GM23338 (cell line): ENCODE results near the gene KCNB1. TPM values are rescaled to one million over a fixed set of nuclear protein-coding genes. Genes with fewer than 3 reads are reported as not detected.

ENCODE experiments used
- ATAC-seq: fragments of 200-7000 bp; cut with Tn5 transposase; 3 replicates; pipeline ENCODE4 v1.9.1; 2020
- DNase-seq: peaks from one replicate; pipeline ENCODE4 v3.0.0-alpha.2; 2015; ENCODE audit warnings: low spot score
- H2AFZ ChIP-seq: fragments of 200-600 bp; sonication (generic); 2 replicates; pipeline ENCODE4 v1.8.0; 2016; ENCODE audit warnings: antibody characterized with exemption, mild to moderate bottlenecking, moderate library complexity
- H3F3A ChIP-seq: fragments of 200-600 bp; sonication (generic); replicated peaks from 2 replicates; pipeline ENCODE4 v1.8.0; 2017; ENCODE audit warnings: antibody characterized with exemption, mixed run types, low read depth
- H3K27ac ChIP-seq: fragments of 200-600 bp; sonication (generic); 2 replicates; pipeline ENCODE4 v1.6.1; 2016; ENCODE audit warnings: low read depth
- H3K27me3 ChIP-seq: fragments of 200-600 bp; sonication (generic); 2 replicates; pipeline ENCODE4 v1.8.0; 2016; ENCODE audit warnings: mild to moderate bottlenecking, mixed run types, moderate library complexity; ENCODE audit not compliant: insufficient read depth
- H3K36me3 ChIP-seq: fragments of 200-600 bp; sonication (generic); 2 replicates; pipeline ENCODE4 v1.8.0; 2016; ENCODE audit warnings: mild to moderate bottlenecking; ENCODE audit not compliant: insufficient read depth
- H3K4me1 ChIP-seq: fragments of 200-600 bp; sonication (generic); 2 replicates; pipeline ENCODE4 v1.8.0; 2016; ENCODE audit warnings: mild to moderate bottlenecking, moderate library complexity; ENCODE audit not compliant: insufficient read depth
- H3K4me2 ChIP-seq: fragments of 200-600 bp; sonication (generic); 2 replicates; pipeline ENCODE4 v1.7.1; 2017; ENCODE audit warnings: mixed run types
- H3K4me3 ChIP-seq: fragments of 200-600 bp; sonication (generic); 2 replicates; pipeline ENCODE4 v1.6.1; 2016; ENCODE audit warnings: mixed run types
- H3K79me2 ChIP-seq: fragments of 200-600 bp; sonication (generic); replicated peaks from 2 replicates; pipeline ENCODE4 v1.8.0; 2017; ENCODE audit warnings: mild to moderate bottlenecking; ENCODE audit not compliant: insufficient read depth
- H3K9me2 ChIP-seq: fragments of 200-600 bp; sonication (generic); 2 replicates; pipeline ENCODE4 v1.8.0; 2017; ENCODE audit not compliant: insufficient read depth
- H4K20me1 ChIP-seq: fragments of 200-600 bp; sonication (generic); replicated peaks from 2 replicates; pipeline ENCODE4 v1.8.0; 2017; ENCODE audit warnings: mild to moderate bottlenecking; ENCODE audit not compliant: insufficient read depth
- H3K27ac Mint-ChIP-seq: 2 replicates; pipeline ENCODE4 v1.8.0; 2020; ENCODE audit warnings: inconsistent platforms, mild to moderate bottlenecking, moderate library complexity, mixed read lengths
- H3K27me3 Mint-ChIP-seq: 3 replicates; pipeline ENCODE4 v1.8.0; 2022; ENCODE audit warnings: low read depth, mild to moderate bottlenecking, moderate library complexity, mixed read lengths, inconsistent platforms; ENCODE audit not compliant: insufficient read depth, poor library complexity
- H3K36me3 Mint-ChIP-seq: 3 replicates; pipeline ENCODE4 v1.8.0; 2021; ENCODE audit warnings: low read depth, mild to moderate bottlenecking, inconsistent platforms, moderate library complexity, mixed read lengths
- H3K4me1 Mint-ChIP-seq: 3 replicates; pipeline ENCODE4 v1.8.0; 2020; ENCODE audit warnings: mild to moderate bottlenecking, inconsistent platforms, mixed read lengths
- H3K4me3 Mint-ChIP-seq: 3 replicates; pipeline ENCODE4 v1.8.0; 2021; ENCODE audit warnings: moderate library complexity, mild to moderate bottlenecking, inconsistent platforms, mixed read lengths
- H3K9me3 Mint-ChIP-seq: 3 replicates; pipeline ENCODE4 v1.8.0; 2020; ENCODE audit warnings: moderate library complexity, mild to moderate bottlenecking, inconsistent platforms, mixed read lengths
- CREB1 ChIP-seq: fragments of 250-450 bp; sonication (Bioruptor Pico); IDR thresholded peaks from 2 replicates; pipeline ENCODE4 v1.5.0; 2020; ENCODE audit warnings: low read depth, mild to moderate bottlenecking, moderate library complexity
- EZH2 ChIP-seq: fragments of 200-600 bp; sonication (generic); IDR thresholded peaks from one replicate; pipeline ENCODE4 v1.8.0; 2017; ENCODE audit warnings: antibody characterized with exemption, mild to moderate bottlenecking, low read depth; ENCODE audit not compliant: unreplicated experiment
- EZH2phosphoT487 ChIP-seq: fragments of 200-600 bp; sonication (generic); IDR thresholded peaks from one replicate; pipeline ENCODE4 v1.8.1; 2018; ENCODE audit warnings: antibody characterized with exemption; ENCODE audit not compliant: unreplicated experiment
- JUNB ChIP-seq: IDR thresholded peaks from one replicate; pipeline ENCODE4 v1.6.1; 2016; ENCODE audit warnings: antibody characterized with exemption; ENCODE audit not compliant: unreplicated experiment
- NANOG ChIP-seq: IDR thresholded peaks from 2 replicates; pipeline ENCODE4 v1.6.1; 2016; ENCODE audit warnings: antibody characterized with exemption, borderline replicate concordance
- POLR2AphosphoS5 ChIP-seq: IDR thresholded peaks from 2 replicates; pipeline ENCODE4 v1.6.1; 2016; ENCODE audit warnings: antibody characterized with exemption, low read depth
- STAT1 ChIP-seq: IDR thresholded peaks from one replicate; pipeline ENCODE4 v1.6.1; 2016; ENCODE audit warnings: antibody characterized with exemption; ENCODE audit not compliant: unreplicated experiment
- ZNF114 ChIP-seq: fragments of 250-450 bp; sonication (Bioruptor Pico); IDR thresholded peaks from 2 replicates; pipeline ENCODE4 v1.5.0; 2020; ENCODE audit warnings: mild to moderate bottlenecking, moderate library complexity
- ZNF331 ChIP-seq: fragments of 250-450 bp; sonication (Bioruptor Pico); IDR thresholded peaks from 2 replicates; pipeline ENCODE4 v1.5.0; 2020; ENCODE audit warnings: low read depth, mild to moderate bottlenecking, moderate library complexity
- polyA plus RNA-seq: library from polyadenylated mRNA; unstranded; fragments of >200 nt; fragmentation: Nextera tagmentation; extraction: Ambion mirVana; gene quantifications from 2 replicates; pipeline ENCODE4 v1.2.1, GENCODE V29; 2016
- total RNA-seq: library from RNA; depleted of rRNA; stranded (reverse); fragments of >200 nt; shearing (Covaris generic); gene quantifications from 2 replicates; pipeline ENCODE4 v1.2.3, GENCODE V29; 2014
- TF ChIP-seq, protein P1 (sequence below), 2 experiments: fragments of 200-600 bp in 1 of 2; sonication (generic) in 1 of 2; conservative IDR thresholded peaks; 2 replicates each; pipeline versions ENCODE4 v1.5.1 to v1.6.1; 2016 to 2017; ENCODE audit warnings: antibody characterized with exemption in 2 of 2, low read depth in 2 of 2, mild to moderate bottlenecking in 2 of 2, moderate library complexity in 1 of 2
- TF ChIP-seq, protein P2 (sequence below): IDR thresholded peaks from one replicate; pipeline ENCODE4 v1.6.1; 2018; ENCODE audit warnings: antibody characterized with exemption; ENCODE audit not compliant: unreplicated experiment
- TF ChIP-seq, protein P3 (sequence below): fragments of 250-450 bp; sonication (Bioruptor Pico); IDR thresholded peaks from 2 replicates; pipeline ENCODE4 v1.5.0; 2020; ENCODE audit warnings: mild to moderate bottlenecking, moderate library complexity
- TF ChIP-seq, protein P4 (sequence below): IDR thresholded peaks from 2 replicates; pipeline ENCODE4 v1.6.1; 2016; ENCODE audit warnings: antibody characterized with exemption

KCNB1 gene
- total and polyA plus RNA-seq, 2 experiments from 2014 or later, result 0.28 to 0.29 TPM

DNA sequence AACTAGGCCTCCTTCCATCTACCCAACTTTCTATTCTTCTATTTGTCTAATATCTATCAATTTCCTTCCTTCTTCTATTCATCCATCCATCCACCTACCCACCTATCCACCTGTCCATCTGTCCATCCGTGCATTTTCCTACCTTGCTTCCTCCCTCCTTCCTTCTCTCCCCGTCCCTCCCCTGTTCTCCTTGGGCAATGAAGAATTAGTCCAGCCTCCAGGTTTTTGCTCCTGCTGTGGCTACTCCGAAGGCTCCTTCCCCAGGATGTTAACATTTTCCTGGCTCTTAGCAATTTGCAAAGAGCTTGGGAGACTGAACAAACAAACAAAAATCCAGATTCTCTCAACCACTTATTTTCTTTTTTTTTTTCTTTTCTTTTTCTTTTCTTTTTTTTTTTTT is 81.6 kb downstream of the KCNB1 start (continued):
- TF ChIP-seq, protein P1, sequence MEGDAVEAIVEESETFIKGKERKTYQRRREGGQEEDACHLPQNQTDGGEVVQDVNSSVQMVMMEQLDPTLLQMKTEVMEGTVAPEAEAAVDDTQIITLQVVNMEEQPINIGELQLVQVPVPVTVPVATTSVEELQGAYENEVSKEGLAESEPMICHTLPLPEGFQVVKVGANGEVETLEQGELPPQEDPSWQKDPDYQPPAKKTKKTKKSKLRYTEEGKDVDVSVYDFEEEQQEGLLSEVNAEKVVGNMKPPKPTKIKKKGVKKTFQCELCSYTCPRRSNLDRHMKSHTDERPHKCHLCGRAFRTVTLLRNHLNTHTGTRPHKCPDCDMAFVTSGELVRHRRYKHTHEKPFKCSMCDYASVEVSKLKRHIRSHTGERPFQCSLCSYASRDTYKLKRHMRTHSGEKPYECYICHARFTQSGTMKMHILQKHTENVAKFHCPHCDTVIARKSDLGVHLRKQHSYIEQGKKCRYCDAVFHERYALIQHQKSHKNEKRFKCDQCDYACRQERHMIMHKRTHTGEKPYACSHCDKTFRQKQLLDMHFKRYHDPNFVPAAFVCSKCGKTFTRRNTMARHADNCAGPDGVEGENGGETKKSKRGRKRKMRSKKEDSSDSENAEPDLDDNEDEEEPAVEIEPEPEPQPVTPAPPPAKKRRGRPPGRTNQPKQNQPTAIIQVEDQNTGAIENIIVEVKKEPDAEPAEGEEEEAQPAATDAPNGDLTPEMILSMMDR (conservative IDR thresholded peaks at IDR 0.05; ENCODE audit: low read depth in 2 of 2), result no peak
- TF ChIP-seq CREB1 (no peak), NANOG (no peak), STAT1 (no peak), POLR2AphosphoS5 (no peak), ZNF331 (CRISPR knock-in tag) (no peak), ZNF114 (CRISPR knock-in tag) (no peak)

DNA sequence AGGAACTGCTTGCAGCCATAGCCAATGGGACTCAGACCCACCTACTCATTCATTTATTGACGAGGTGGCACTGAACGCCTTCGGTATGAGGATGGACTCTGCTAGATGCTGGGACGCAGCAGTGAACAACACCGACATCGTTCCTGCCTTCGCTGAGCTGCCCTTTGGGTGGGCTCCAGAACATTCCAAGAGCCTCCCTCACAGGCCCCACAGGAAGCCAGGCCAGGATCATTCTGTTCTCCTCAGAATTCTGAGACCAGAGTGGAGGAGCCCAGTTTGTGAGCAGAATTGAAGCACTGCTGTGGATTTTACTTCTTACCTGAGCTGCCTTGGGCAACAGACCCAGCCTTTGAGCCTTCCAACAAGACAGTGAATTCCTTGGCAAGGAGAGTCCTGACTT is 82.1 kb downstream of the KCNB1 start:
- H2AFZ ChIP-seq, result no peak overlapping the region
- TF ChIP-seq JUNB, result no peak
- TF ChIP-seq POLR2AphosphoS5, result no peak
- TF ChIP-seq STAT1, result no peak
- TF ChIP-seq, protein P2, sequence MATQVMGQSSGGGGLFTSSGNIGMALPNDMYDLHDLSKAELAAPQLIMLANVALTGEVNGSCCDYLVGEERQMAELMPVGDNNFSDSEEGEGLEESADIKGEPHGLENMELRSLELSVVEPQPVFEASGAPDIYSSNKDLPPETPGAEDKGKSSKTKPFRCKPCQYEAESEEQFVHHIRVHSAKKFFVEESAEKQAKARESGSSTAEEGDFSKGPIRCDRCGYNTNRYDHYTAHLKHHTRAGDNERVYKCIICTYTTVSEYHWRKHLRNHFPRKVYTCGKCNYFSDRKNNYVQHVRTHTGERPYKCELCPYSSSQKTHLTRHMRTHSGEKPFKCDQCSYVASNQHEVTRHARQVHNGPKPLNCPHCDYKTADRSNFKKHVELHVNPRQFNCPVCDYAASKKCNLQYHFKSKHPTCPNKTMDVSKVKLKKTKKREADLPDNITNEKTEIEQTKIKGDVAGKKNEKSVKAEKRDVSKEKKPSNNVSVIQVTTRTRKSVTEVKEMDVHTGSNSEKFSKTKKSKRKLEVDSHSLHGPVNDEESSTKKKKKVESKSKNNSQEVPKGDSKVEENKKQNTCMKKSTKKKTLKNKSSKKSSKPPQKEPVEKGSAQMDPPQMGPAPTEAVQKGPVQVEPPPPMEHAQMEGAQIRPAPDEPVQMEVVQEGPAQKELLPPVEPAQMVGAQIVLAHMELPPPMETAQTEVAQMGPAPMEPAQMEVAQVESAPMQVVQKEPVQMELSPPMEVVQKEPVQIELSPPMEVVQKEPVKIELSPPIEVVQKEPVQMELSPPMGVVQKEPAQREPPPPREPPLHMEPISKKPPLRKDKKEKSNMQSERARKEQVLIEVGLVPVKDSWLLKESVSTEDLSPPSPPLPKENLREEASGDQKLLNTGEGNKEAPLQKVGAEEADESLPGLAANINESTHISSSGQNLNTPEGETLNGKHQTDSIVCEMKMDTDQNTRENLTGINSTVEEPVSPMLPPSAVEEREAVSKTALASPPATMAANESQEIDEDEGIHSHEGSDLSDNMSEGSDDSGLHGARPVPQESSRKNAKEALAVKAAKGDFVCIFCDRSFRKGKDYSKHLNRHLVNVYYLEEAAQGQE, result no peak
- no peak for TF ChIP-seq CREB1
- TF ChIP-seq, protein P3, sequence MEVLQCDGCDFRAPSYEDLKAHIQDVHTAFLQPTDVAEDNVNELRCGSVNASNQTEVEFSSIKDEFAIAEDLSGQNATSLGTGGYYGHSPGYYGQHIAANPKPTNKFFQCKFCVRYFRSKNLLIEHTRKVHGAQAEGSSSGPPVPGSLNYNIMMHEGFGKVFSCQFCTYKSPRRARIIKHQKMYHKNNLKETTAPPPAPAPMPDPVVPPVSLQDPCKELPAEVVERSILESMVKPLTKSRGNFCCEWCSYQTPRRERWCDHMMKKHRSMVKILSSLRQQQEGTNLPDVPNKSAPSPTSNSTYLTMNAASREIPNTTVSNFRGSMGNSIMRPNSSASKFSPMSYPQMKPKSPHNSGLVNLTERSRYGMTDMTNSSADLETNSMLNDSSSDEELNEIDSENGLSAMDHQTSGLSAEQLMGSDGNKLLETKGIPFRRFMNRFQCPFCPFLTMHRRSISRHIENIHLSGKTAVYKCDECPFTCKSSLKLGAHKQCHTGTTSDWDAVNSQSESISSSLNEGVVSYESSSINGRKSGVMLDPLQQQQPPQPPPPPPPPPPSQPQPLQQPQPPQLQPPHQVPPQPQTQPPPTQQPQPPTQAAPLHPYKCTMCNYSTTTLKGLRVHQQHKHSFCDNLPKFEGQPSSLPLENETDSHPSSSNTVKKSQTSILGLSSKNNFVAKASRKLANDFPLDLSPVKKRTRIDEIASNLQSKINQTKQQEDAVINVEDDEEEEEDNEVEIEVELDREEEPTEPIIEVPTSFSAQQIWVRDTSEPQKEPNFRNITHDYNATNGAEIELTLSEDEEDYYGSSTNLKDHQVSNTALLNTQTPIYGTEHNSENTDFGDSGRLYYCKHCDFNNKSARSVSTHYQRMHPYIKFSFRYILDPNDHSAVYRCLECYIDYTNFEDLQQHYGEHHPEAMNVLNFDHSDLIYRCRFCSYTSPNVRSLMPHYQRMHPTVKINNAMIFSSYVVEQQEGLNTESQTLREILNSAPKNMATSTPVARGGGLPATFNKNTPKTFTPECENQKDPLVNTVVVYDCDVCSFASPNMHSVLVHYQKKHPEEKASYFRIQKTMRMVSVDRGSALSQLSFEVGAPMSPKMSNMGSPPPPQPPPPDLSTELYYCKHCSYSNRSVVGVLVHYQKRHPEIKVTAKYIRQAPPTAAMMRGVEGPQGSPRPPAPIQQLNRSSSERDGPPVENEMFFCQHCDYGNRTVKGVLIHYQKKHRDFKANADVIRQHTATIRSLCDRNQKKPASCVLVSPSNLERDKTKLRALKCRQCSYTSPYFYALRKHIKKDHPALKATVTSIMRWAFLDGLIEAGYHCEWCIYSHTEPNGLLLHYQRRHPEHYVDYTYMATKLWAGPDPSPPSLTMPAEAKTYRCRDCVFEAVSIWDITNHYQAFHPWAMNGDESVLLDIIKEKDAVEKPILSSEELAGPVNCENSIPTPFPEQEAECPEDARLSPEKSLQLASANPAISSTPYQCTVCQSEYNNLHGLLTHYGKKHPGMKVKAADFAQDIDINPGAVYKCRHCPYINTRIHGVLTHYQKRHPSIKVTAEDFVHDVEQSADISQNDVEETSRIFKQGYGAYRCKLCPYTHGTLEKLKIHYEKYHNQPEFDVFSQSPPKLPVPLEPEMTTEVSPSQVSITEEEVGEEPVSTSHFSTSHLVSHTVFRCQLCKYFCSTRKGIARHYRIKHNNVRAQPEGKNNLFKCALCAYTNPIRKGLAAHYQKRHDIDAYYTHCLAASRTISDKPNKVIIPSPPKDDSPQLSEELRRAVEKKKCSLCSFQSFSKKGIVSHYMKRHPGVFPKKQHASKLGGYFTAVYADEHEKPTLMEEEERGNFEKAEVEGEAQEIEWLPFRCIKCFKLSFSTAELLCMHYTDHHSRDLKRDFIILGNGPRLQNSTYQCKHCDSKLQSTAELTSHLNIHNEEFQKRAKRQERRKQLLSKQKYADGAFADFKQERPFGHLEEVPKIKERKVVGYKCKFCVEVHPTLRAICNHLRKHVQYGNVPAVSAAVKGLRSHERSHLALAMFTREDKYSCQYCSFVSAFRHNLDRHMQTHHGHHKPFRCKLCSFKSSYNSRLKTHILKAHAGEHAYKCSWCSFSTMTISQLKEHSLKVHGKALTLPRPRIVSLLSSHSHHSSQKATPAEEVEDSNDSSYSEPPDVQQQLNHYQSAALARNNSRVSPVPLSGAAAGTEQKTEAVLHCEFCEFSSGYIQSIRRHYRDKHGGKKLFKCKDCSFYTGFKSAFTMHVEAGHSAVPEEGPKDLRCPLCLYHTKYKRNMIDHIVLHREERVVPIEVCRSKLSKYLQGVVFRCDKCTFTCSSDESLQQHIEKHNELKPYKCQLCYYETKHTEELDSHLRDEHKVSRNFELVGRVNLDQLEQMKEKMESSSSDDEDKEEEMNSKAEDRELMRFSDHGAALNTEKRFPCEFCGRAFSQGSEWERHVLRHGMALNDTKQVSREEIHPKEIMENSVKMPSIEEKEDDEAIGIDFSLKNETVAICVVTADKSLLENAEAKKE (CRISPR knock-in tag), result no peak
- TF ChIP-seq NANOG, result no peak
- no peak for TF ChIP-seq EZH2
- no peak for TF ChIP-seq EZH2phosphoT487
- no peak for TF ChIP-seq ZNF114 (CRISPR knock-in tag)
- no peak for TF ChIP-seq ZNF331 (CRISPR knock-in tag)
- TF ChIP-seq, protein P4, sequence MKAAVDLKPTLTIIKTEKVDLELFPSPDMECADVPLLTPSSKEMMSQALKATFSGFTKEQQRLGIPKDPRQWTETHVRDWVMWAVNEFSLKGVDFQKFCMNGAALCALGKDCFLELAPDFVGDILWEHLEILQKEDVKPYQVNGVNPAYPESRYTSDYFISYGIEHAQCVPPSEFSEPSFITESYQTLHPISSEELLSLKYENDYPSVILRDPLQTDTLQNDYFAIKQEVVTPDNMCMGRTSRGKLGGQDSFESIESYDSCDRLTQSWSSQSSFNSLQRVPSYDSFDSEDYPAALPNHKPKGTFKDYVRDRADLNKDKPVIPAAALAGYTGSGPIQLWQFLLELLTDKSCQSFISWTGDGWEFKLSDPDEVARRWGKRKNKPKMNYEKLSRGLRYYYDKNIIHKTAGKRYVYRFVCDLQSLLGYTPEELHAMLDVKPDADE, result no peak

More for the DNA sequence above, 82.1 kb downstream of the KCNB1 start:
- Mint-ChIP-seq H3K36me3 (peaks cover 10% of the 10 kb centered on the region; the same call in 2 of the 3 replicates), H3K27me3 (peaks cover 5% of the 10 kb centered on the region), H3K27ac (no peak overlapping the region), H3K4me3 (no peak overlapping the region), H3K9me3 (peaks cover 14% of the 10 kb centered on the region), H3K4me1 (peaks cover 9% of the 10 kb centered on the region)
- DNase-seq (no peak), ATAC-seq (no peak)
- Histone ChIP-seq H3K4me2 (no peak overlapping the region), H3K4me1 (no peaks in the 10 kb centered on the region; the same call in 1 of the 2 replicates), H4K20me1 (no peaks in the 10 kb centered on the region), H3K27me3 (no peaks in the 10 kb centered on the region), H3K36me3 (no peaks in the 10 kb centered on the region), H3K4me3 (no peak overlapping the region), H3K79me2 (no peaks in the 10 kb centered on the region), H3F3A (no peaks in the 10 kb centered on the region), H3K9me2 (peaks cover 7% of the 10 kb centered on the region; the same call in 1 of the 2 replicates), H3K27ac (no peak overlapping the region)
